HCEC 1CT (cell line): ENCODE data around the gene FIBCD1.

Experiments used
- DNase-seq: peaks from one replicate; pipeline ENCODE4 v3.0.0-alpha.2; 2017

The FIBCD1 gene

GRCh38 chr9:130892477-130893304, 46.4 kb downstream of the FIBCD1 start:
- DNase-seq, result no peak

GRCh38 chr9:130891688-130892476, 47.2 kb downstream of the FIBCD1 start:
- no peak for DNase-seq

- DNase-seq, result no peak
These were observed 48.0 kb downstream of the FIBCD1 start for GRCh38 chr9:130890870-130891687.

- no peak for DNase-seq
These were observed 48.9 kb downstream of the FIBCD1 start for GRCh38 chr9:130890124-130890523.

- no peak for DNase-seq
These were observed 50.7 kb downstream of the FIBCD1 start for GRCh38 chr9:130888146-130888885.

GRCh38 chr9:130887494-130888144, 51.4 kb downstream of the FIBCD1 start:
- no peak for DNase-seq

- DNase-seq, result no peak
These were observed 52.1 kb downstream of the FIBCD1 start for GRCh38 chr9:130886981-130887380.

- DNase-seq, result no peak
These were observed 53.3 kb downstream of the FIBCD1 start for GRCh38 chr9:130885484-130886375.

GRCh38 chr9:130884542-130885483, 54.2 kb downstream of the FIBCD1 start:
- no peak for DNase-seq

- no peak for DNase-seq
These were observed 54.9 kb downstream of the FIBCD1 start for GRCh38 chr9:130884111-130884531.

GRCh38 chr9:130883479-130883878, 55.6 kb downstream of the FIBCD1 start:
- DNase-seq, result no peak

- no peak for DNase-seq
These were observed 56.3 kb downstream of the FIBCD1 start for GRCh38 chr9:130882696-130883225.

- DNase-seq, result no peak
These were observed 57.5 kb downstream of the FIBCD1 start for GRCh38 chr9:130881516-130881915.

GRCh38 chr9:130880599-130881220, 58.3 kb downstream of the FIBCD1 start:
- no peak for DNase-seq

GRCh38 chr9:130879863-130880411, 59.1 kb downstream of the FIBCD1 start:
- no peak for DNase-seq

GRCh38 chr9:130878295-130878694, 60.8 kb downstream of the FIBCD1 start:
- DNase-seq, result no peak

- DNase-seq, result no peak
These were observed 61.7 kb downstream of the FIBCD1 start for GRCh38 chr9:130877300-130877699.

- DNase-seq, result no peak
These were observed 64.3 kb downstream of the FIBCD1 start for GRCh38 chr9:130874783-130875182.

- no peak for DNase-seq
These were observed 65.1 kb downstream of the FIBCD1 start for GRCh38 chr9:130873966-130874365.
